Thymus (tissue), 11 donors: ENCODE measurements around the gene DIP2C. TPM values are rescaled to one million over a fixed set of nuclear protein-coding genes. Genes with fewer than 3 reads are reported as not detected.

Experiments used
- DNase-seq, 9 donors: peaks; one replicate each; pipeline ENCODE4 v3.0.0-alpha.2; 2013; ENCODE audit warnings: low spot score in 9 of 9, low read depth in 6 of 9, missing footprints in 1 of 9
- H3K27ac ChIP-seq, 2 donors: one replicate each; pipeline ENCODE4 v1.5.1; 2013; ENCODE audit warnings: control low read depth in 1 of 2, low read depth in 1 of 2, low read length in 1 of 2, mild to moderate bottlenecking in 1 of 2, moderate library complexity in 1 of 2
- H3K27me3 ChIP-seq, 2 donors: one replicate each; pipeline ENCODE4 v1.5.1; 2013; ENCODE audit warnings: low read length in 1 of 2; ENCODE audit not compliant: control insufficient read depth in 2 of 2, insufficient read depth in 1 of 2
- H3K36me3 ChIP-seq, 2 donors: one replicate each; pipeline ENCODE4 v1.5.1; 2013; ENCODE audit warnings: low read length in 1 of 2, mild to moderate bottlenecking in 1 of 2, moderate library complexity in 1 of 2; ENCODE audit not compliant: control insufficient read depth in 2 of 2, insufficient read depth in 2 of 2
- H3K4me1 ChIP-seq, 2 donors: one replicate each; pipeline ENCODE4 v1.5.1; 2013; ENCODE audit warnings: low read length in 2 of 2; ENCODE audit not compliant: control insufficient read depth in 2 of 2, insufficient read depth in 2 of 2
- H3K4me3 ChIP-seq, 2 donors: one replicate each; pipeline ENCODE4 v1.5.1; 2013; ENCODE audit warnings: low read length in 2 of 2, control low read depth in 1 of 2, mild to moderate bottlenecking in 1 of 2
- H3K9me3 ChIP-seq, 2 donors: one replicate each; pipeline ENCODE4 v1.5.1; 2013; ENCODE audit warnings: low read length in 1 of 2, mild to moderate bottlenecking in 1 of 2; ENCODE audit not compliant: control insufficient read depth in 2 of 2, insufficient read depth in 1 of 2
- WGBS: extraction: QIAGEN DNeasy Blood & Tissue Kit; methylation state at CpG from one replicate; pipeline ENCODE4 v1.1.7; 2013; 5-methylcytosine and 5-hydroxymethylcytosine counted together
- polyA plus RNA-seq: library from polyadenylated mRNA; stranded (reverse); fragments of 200-250 nt; gene quantifications from one replicate; pipeline ENCODE4 v1.2.3, GENCODE V29; 2013
- total RNA-seq: library from RNA; stranded (reverse); fragments of 120-200 nt; gene quantifications from one replicate; pipeline ENCODE4 v1.2.4, GENCODE V29; 2013
- donor health status: healthy.

DIP2C gene
- total and polyA plus RNA-seq, 2 donors, result 2.2 to 3.4 TPM

GRCh38 chr10:234708-235406, 454.6 kb downstream of the DIP2C start:
- no peaks in the 10 kb centered on the region for H3K4me1 ChIP-seq
- no peak for DNase-seq
- WGBS, result 94% methylated on average over 9 of the region's 9 CpGs
- H3K27me3 ChIP-seq, result no peaks in the 10 kb centered on the region
- H3K9me3 ChIP-seq, result no peaks in the 10 kb centered on the region
- H3K4me3 ChIP-seq, result no peak overlapping the region
- H3K27ac ChIP-seq, result no peak overlapping the region
- peaks cover 4 to 9% of the 10 kb centered on the region in 2 donors for H3K36me3 ChIP-seq

GRCh38 chr10:232878-233277, 456.6 kb downstream of the DIP2C start:
- no peaks in the 10 kb centered on the region for H3K27me3 ChIP-seq
- WGBS, result 98% methylated on average over 11 of the region's 11 CpGs

DNA sequence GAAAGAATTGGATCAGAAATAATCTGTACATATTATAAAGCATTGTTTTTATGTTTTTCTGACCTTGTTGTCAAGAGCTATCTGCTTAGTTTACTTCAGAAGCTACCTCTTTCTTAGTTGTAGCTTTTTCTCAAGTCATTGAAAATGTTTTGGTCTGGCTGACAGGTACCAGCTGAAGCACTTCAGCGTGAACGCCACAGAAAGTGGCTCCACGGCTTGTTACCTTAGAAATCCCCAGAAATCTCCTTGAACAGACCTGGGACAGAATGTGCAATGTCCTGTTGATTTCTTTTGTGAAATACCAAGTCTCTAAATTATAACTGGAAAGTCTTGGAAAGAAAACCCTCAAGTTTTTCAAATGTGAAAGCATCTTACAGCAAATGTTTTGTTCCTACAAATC, 457.4 kb downstream of the DIP2C start:
- Histone ChIP-seq H3K27me3 (no peaks in the 10 kb centered on the region), H3K27ac (no peak overlapping the region), H3K4me3 (no peak overlapping the region), H3K4me1 (no peaks in the 10 kb centered on the region), H3K36me3 (no peaks in the 10 kb centered on the region), H3K9me3 (no peaks in the 10 kb centered on the region)
- no peak for DNase-seq
- 98% methylated on average over 3 of the region's 3 CpGs for WGBS

More at GRCh38 chr10:232878-233277, 456.6 kb downstream of the DIP2C start:
- DNase-seq, result no peak
- Histone ChIP-seq H3K9me3 (no peaks in the 10 kb centered on the region), H3K4me3 (no peak overlapping the region), H3K36me3 (peaks cover 0 to 4% of the 10 kb centered on the region in 2 donors), H3K27ac (no peak overlapping the region), H3K4me1 (no peaks in the 10 kb centered on the region)

DNA sequence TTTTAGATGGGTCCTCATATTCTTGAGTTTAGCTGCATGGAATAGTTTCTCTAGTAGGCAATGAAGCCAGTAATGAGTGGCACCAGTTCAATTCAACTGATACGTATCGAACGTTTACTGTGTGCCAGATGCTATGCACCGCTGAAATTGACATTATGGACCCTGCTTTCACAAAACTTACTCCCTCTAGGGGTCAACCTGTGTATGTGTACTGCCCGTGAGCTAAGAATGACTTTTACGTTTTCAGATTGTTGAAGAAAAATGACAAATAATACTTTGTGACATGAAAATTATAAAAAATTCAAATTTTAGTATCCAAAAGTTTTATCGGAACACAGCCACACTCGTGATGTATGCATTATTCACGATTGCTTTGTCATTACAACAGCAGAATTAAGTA, 458.7 kb downstream of the DIP2C start:
- Histone ChIP-seq H3K36me3 (no peaks in the 10 kb centered on the region), H3K9me3 (no peaks in the 10 kb centered on the region), H3K27ac (no peak overlapping the region), H3K27me3 (no peaks in the 10 kb centered on the region), H3K4me3 (no peak overlapping the region), H3K4me1 (no peaks in the 10 kb centered on the region)
- no peak for DNase-seq
- 96% methylated on average over 9 of the region's 9 CpGs for WGBS

DNA sequence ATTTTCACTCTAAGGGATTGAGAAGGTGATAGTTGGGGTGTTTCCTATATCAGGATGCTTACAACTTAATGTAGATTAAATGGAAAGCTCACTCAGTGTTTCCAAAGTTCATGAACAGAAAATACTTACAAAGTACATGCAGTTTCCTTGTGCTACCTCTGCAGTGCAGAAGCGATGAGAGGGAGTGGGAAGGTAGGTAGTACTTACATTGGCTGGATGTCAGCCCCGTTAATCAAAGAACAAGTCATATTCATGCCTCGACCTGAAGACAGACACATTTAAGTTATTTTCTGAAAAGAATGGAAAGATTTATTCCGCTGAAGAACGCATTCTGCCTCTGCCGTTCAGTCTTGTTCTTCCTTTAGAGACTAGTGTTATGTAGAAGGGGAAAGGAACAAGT, 461.1 kb downstream of the DIP2C start:
- Histone ChIP-seq H3K4me3 (no peak overlapping the region), H3K27ac (no peak overlapping the region), H3K4me1 (no peaks in the 10 kb centered on the region), H3K9me3 (no peaks in the 10 kb centered on the region), H3K36me3 (no peaks in the 10 kb centered on the region), H3K27me3 (no peaks in the 10 kb centered on the region)
- WGBS, result 93% methylated on average over 6 of the region's 6 CpGs
- DNase-seq, result no peak

- H3K27me3 ChIP-seq, result no peaks in the 10 kb centered on the region
- H3K4me3 ChIP-seq, result no peak overlapping the region
- H3K27ac ChIP-seq, result no peak overlapping the region
These were observed 462.5 kb downstream of the DIP2C start for GRCh38 chr10:227014-227413.

GRCh38 chr10:226018-226417, 463.4 kb downstream of the DIP2C start:
- Histone ChIP-seq H3K4me1 (no peaks in the 10 kb centered on the region), H3K4me3 (no peak overlapping the region), H3K36me3 (no peaks in the 10 kb centered on the region), H3K9me3 (no peaks in the 10 kb centered on the region), H3K27me3 (no peaks in the 10 kb centered on the region), H3K27ac (no peak overlapping the region)
- WGBS, result 98% methylated on average over 2 of the region's 2 CpGs
- no peak for DNase-seq

More at GRCh38 chr10:227014-227413, 462.5 kb downstream of the DIP2C start:
- no peaks in the 10 kb centered on the region for H3K4me1 ChIP-seq
- no peak for DNase-seq
- WGBS, result 97% methylated on average over 2 of the region's 2 CpGs
- no peaks in the 10 kb centered on the region for H3K36me3 ChIP-seq
- H3K9me3 ChIP-seq, result no peaks in the 10 kb centered on the region

DNA sequence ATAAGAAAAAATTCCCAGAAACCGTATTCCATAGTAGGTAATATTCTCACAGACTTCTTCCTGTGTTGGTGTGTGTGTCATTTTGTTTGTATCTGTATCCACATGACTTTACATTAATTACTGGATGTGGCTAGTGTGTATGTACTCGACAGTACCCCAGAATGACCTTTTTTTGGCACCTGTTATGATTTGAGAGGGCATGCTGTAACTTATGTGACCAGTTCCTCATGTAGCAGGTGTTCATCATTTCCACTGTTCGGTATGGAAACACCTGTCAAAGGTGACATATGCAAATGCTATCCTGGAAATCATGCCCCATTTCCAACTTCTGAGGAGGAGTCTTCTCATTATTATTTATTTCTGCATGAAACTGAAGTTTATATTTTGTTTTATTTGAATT, 464.9 kb downstream of the DIP2C start:
- Histone ChIP-seq H3K27ac (no peak overlapping the region), H3K27me3 (no peaks in the 10 kb centered on the region), H3K4me1 (no peaks in the 10 kb centered on the region), H3K9me3 (no peaks in the 10 kb centered on the region), H3K36me3 (no peaks in the 10 kb centered on the region), H3K4me3 (no peak overlapping the region)
- WGBS, result 73% methylated on average over 3 of the region's 3 CpGs
- DNase-seq, result no peak
